ENCODE data around the gene MORC3. TPM values are rescaled to one million over a fixed set of nuclear protein-coding genes. Genes with fewer than 3 reads are reported as not detected.

The MORC3 gene
- total and polyA plus RNA-seq, 2 of the 4 experiments (the other 2 are of a cell fraction), result 14.0 to 23.5 TPM

DNA sequence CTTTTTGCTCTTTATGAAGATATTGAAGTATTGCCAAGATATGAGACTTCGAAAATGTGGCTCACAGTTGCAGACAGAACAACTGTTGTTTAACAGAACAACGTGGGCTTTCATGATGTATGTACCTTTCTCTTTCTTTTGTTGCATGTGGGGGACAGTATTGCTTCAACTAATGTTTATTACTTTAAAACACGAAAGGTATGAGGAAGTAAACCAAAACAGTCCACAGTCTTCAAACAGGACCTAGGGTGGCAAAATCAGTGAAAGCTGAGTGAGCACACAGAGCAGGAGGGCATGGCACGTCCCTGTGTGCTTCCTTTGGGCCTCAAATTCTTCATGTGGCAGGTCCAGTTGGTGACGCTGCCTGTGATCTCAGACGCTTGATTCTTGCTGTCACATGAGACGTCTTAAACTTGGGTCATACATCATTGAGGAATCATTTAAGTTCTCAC is 57.4 kb downstream of the MORC3 start:
- WGBS, 2 experiments (ENCODE audit: extremely low coverage in 2 of 2, insufficient read length in 1 of 2), result no CpG with 5 or more reads among the region's 7 CpGs
- Histone ChIP-seq H3K4me2 (ENCODE audit: low read depth, low read length) (no peak overlapping the region), H3K4me3 (ENCODE audit: insufficient read depth, low read depth, low read length) (no peak overlapping the region), H3K27me3 (ENCODE audit: control insufficient read depth, insufficient read depth, low read length) (no peaks in the 10 kb centered on the region), H2AK9ac (replicated peaks; ENCODE audit: low read depth, low read length, poor library complexity) (no peak overlapping the region), H3K9me1 (ENCODE audit: insufficient read depth, low read length) (0 out of 2 replicates have a peak, but pooled peaks cover 5% of the 10 kb centered on the region), H3K14ac (replicated peaks; ENCODE audit: low read depth, low read length) (no peak overlapping the region), H4K91ac (ENCODE audit: insufficient read depth, low read depth, low read length) (no peak overlapping the region), H2BK5ac (ENCODE audit: low read depth, low read length, poor library complexity, severe bottlenecking) (no peak overlapping the region), H3K56ac (ENCODE audit: extremely low read depth, insufficient read depth, low read length) (no peak overlapping the region), H3K4ac (ENCODE audit: low read depth, low read length) (no peak overlapping the region), H2BK20ac (ENCODE audit: low read depth, low read length) (no peak overlapping the region), H4K20me1 (ENCODE audit: insufficient read depth, low read length) (no peaks in the 10 kb centered on the region), H3K18ac (ENCODE audit: low read depth, low read length) (no peak overlapping the region), H3K9me3 (ENCODE audit: control insufficient read depth, insufficient read depth, low read length) (no peaks in the 10 kb centered on the region), H3K79me1 (ENCODE audit: low read depth in 1 of 2, low read length in 2 of 2) (peaks cover 0 to 4% of the 10 kb centered on the region in 2 experiments; a peak in 2 of 4 replicates), H2BK120ac (ENCODE audit: low read depth, low read length) (no peak overlapping the region), H4K5ac (ENCODE audit: low read depth, low read length) (no peak overlapping the region), H3K9ac (ENCODE audit: low read depth, low read length) (no peak overlapping the region), H3K27ac (ENCODE audit: insufficient read depth, low read length) (no peak overlapping the region), H2BK15ac (ENCODE audit: low read depth, low read length) (no peak overlapping the region), H4K8ac (ENCODE audit: low read depth in 2 of 2, low read length in 2 of 2) (no peak overlapping the region), H3K23ac (ENCODE audit: low read depth, low read length) (no peak overlapping the region), H2AFZ (replicated peaks; ENCODE audit: low read length, poor library complexity) (no peak overlapping the region), H3K4me1 (ENCODE audit: control insufficient read depth, insufficient read depth, low read length) (peaks cover 2% of the 10 kb centered on the region; the same call in 1 of the 2 replicates), H3K36me3 (ENCODE audit: control insufficient read depth, insufficient read depth, low read length) (peaks cover 24% of the 10 kb centered on the region), H2AK5ac (ENCODE audit: low read depth, low read length) (no peak overlapping the region)
- TF ChIP-seq ELK1 (IDR thresholded peaks at IDR 0.05; ENCODE audit: borderline replicate concordance, low read depth, low read length), result no peak
- TF ChIP-seq RCOR1 (IDR thresholded peaks at IDR 0.05; ENCODE audit: insufficient replicate concordance, low read length), result no peak
- TF ChIP-seq CEBPB (IDR thresholded peaks at IDR 0.05; ENCODE audit: low read depth, low read length), result no peak
- TF ChIP-seq MAFK (IDR thresholded peaks at IDR 0.05; ENCODE audit: low read depth, low read length), result no peak
- TF ChIP-seq FOS (IDR thresholded peaks at IDR 0.05; ENCODE audit: low read depth, low read length), result no peak
- TF ChIP-seq BHLHE40 (IDR thresholded peaks at IDR 0.05; ENCODE audit: low read depth, low read length), result no peak
- no peak for TF ChIP-seq CHD1 (IDR thresholded peaks at IDR 0.05; ENCODE audit: low read depth, low read length)
- no peak for TF ChIP-seq POLR2A (IDR thresholded peaks at IDR 0.05; ENCODE audit: low read depth, low read length)
- TF ChIP-seq CTCF (conservative IDR thresholded peaks at IDR 0.05; ENCODE audit: low read depth, low read length), result no peak
- TF ChIP-seq SMC3 (IDR thresholded peaks at IDR 0.05; ENCODE audit: low read depth, low read length), result no peak
- TF ChIP-seq MAZ (IDR thresholded peaks at IDR 0.05; ENCODE audit: borderline replicate concordance, low read depth, low read length), result no peak
- dilution Hi-C loops (cut with HindIII; ENCODE audit: low sequenced_read_pairs, unreplicated experiment), result no loop called here
- intact Hi-C loops (cut with micrococcal nuclease), result no loop called here
- ChIA-PET CTCF (no interaction called here), POLR2A (ENCODE audit: unreplicated experiment) (no interaction called here)
- in situ Hi-C loops (cut with MboI; ENCODE audit: low sequenced_read_pairs), result no loop called here
- no peak for ATAC-seq (ENCODE audit: low read depth)
- BruUV-seq (replicated peaks), result no TSS peak
- no peak for DNase-seq

Measured in IMR-90 (cell line).